Gastrocnemius medialis (tissue), 4 donors: ENCODE measurements around the gene MLIP. TPM values are rescaled to one million over a fixed set of nuclear protein-coding genes. Genes with fewer than 3 reads are reported as not detected.

Source experiments
- ATAC-seq, 2 donors: fragments of 150-250 bp; one replicate each; pipeline ENCODE4 v1.9.1; 2016
- DNase-seq, 2 donors: peaks; one replicate each; pipeline ENCODE4 v3.0.0-alpha.2; 2019
- H3K27ac ChIP-seq, 4 donors: fragments of 200-600 bp; sonication (generic); 1 replicate in 1 of 4; 2 replicates in 3 of 4; pipeline ENCODE4 v1.5.1; 2016 to 2018; ENCODE audit warnings: mild to moderate bottlenecking in 2 of 4, moderate library complexity in 1 of 4
- H3K27me3 ChIP-seq, 3 donors: fragments of 200-600 bp; sonication (generic) in 2 of 3; 1 replicate in 1 of 3; 2 replicates in 2 of 3; pipeline versions ENCODE4 v1.5.1 to v1.6.0; 2016 to 2019; ENCODE audit warnings: mild to moderate bottlenecking in 1 of 3, moderate library complexity in 1 of 3
- H3K36me3 ChIP-seq, 2 donors: fragments of 200-600 bp; sonication (generic) in 1 of 2; one replicate each; pipeline ENCODE4 v1.5.1; 2017 to 2018
- H3K4me1 ChIP-seq, 2 donors: fragments of 200-600 bp; sonication (generic) in 1 of 2; one replicate each; pipeline ENCODE4 v1.5.1; 2016 to 2017; ENCODE audit warnings: mild to moderate bottlenecking in 2 of 2
- H3K4me3 ChIP-seq, 4 donors: fragments of 200-600 bp; sonication (generic) in 3 of 4; 1 replicate in 1 of 4; 2 replicates in 3 of 4; pipeline ENCODE4 v1.5.1; 2016 to 2019; ENCODE audit warnings: mild to moderate bottlenecking in 2 of 4
- H3K9me3 ChIP-seq, 3 donors: fragments of 200-600 bp; sonication (generic) in 2 of 3; 1 replicate in 1 of 3; 2 replicates in 2 of 3; pipeline ENCODE4 v1.5.1; 2016 to 2019
- POLR2A ChIP-seq, 2 donors: fragments of 450-650 bp; IDR thresholded peaks; one replicate each; pipeline ENCODE4 v1.6.1; 2017; ENCODE audit warnings: antibody characterized with exemption in 2 of 2, mild to moderate bottlenecking in 2 of 2, moderate library complexity in 2 of 2
- in situ Hi-C, 4 donors: fragments of 200-750 bp; cut with MboI; loops; one replicate each; pipeline versions ENCODE4 v1.15.0 to v1.8.0; 2017; ENCODE audit warnings: low sequenced_read_pairs in 4 of 4
- intact Hi-C: fragments of 100-400 bp; cut with DNase I; formaldehyde crosslinking; loops from one replicate; pipeline ENCODE4 v1.15.1; 2023; ENCODE audit warnings: low total_unique reads
- total RNA-seq, 4 donors: library from RNA; depleted of rRNA; stranded (reverse); fragments of >200 nt; gene quantifications; one replicate each; pipeline versions ENCODE4 v1.1.0 to v1.2.3, GENCODE V29; 2016
- TF ChIP-seq, protein P1 (sequence below), 5 experiments: fragments of 450-650 bp in 3 of 5; fragments of 200-600 bp in 2 of 5; sonication (generic) in 2 of 5; IDR thresholded peaks in 4 of 5; conservative IDR thresholded peaks in 1 of 5; 1 replicate in 4 of 5; 2 replicates in 1 of 5; pipeline ENCODE4 v1.5.1; 2016 to 2019; ENCODE audit warnings: antibody characterized with exemption in 5 of 5, mild to moderate bottlenecking in 3 of 5, moderate library complexity in 3 of 5

The MLIP gene
- total RNA-seq, 4 donors from 2014 or later = 130 to 200 (median 160) TPM

DNA sequence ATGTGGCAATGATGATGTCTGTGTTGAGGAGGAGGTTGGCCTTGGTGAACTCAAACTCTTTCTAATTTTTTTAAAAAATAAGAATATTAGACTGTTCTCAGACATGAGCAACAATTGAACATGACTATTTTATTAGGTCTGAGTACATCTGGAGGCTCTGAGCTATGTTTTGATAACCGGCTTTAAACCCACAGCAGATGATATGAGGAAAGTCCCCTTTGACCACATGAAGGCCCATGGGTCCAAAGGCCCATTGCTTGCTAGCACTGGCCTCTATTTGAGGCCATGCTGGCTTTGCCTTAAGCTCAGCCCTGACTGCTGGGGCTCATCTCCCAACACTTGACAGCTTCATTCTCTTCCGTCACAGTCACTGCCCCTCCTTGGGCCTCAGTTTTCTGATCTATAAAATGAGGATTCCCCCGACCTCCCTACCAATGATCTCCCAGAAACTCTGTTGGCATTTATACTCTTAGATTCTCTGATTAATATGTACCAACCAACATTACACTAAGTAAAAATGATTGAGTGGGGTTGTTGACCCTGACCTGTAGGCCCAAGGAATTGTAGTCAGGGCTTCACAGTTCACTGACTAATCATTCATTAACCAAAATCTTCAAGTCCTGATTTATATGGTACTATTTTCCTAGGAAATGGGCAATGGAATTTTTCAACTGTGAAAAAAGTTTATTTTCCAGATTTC is 173.1 kb downstream of the MLIP start:
- intact Hi-C loops (no loop called here), in situ Hi-C loops (no loop called here)
- Histone ChIP-seq H3K27me3 (no peaks in the 10 kb centered on the region), H3K4me3 (no peak overlapping the region), H3K4me1 (no peaks in the 10 kb centered on the region), H3K27ac (no peak overlapping the region), H3K9me3 (no peaks in the 10 kb centered on the region), H3K36me3 (no peaks in the 10 kb centered on the region)
- TF ChIP-seq, protein P1, sequence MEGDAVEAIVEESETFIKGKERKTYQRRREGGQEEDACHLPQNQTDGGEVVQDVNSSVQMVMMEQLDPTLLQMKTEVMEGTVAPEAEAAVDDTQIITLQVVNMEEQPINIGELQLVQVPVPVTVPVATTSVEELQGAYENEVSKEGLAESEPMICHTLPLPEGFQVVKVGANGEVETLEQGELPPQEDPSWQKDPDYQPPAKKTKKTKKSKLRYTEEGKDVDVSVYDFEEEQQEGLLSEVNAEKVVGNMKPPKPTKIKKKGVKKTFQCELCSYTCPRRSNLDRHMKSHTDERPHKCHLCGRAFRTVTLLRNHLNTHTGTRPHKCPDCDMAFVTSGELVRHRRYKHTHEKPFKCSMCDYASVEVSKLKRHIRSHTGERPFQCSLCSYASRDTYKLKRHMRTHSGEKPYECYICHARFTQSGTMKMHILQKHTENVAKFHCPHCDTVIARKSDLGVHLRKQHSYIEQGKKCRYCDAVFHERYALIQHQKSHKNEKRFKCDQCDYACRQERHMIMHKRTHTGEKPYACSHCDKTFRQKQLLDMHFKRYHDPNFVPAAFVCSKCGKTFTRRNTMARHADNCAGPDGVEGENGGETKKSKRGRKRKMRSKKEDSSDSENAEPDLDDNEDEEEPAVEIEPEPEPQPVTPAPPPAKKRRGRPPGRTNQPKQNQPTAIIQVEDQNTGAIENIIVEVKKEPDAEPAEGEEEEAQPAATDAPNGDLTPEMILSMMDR (IDR thresholded peaks at IDR 0.05 in 4 of 5, conservative IDR thresholded peaks at IDR 0.05 in 1 of 5) = no peak
- TF ChIP-seq POLR2A (IDR thresholded peaks at IDR 0.05) = no peak
- DNase-seq (no peak), ATAC-seq (no peak)

DNA sequence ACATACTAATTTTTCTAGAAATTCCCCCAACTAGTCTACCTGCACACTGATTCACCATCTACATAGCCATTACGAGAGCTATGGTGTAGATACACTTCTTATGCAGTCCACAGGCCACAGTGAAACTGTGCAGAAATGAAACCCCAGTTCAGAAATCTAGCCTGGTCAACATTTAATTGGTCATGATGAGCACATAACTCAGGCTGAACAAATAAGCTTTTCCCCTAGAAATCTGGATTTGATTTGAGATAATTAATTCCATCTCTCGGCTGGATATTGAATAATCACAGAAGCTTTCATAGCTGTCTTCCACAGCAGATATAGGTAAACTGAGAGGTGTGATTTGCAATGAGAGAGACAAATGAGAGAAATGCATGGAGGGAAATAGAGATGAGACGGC is 174.4 kb downstream of the MLIP start:
- no peaks in the 10 kb centered on the region for H3K4me1 ChIP-seq
- intact Hi-C loops (no loop called here), in situ Hi-C loops (no loop called here)
- H3K27me3 ChIP-seq = no peaks in the 10 kb centered on the region
- no peaks in the 10 kb centered on the region for H3K9me3 ChIP-seq
- no peak overlapping the region for H3K27ac ChIP-seq
- TF ChIP-seq, protein P1 (IDR thresholded peaks at IDR 0.05 in 4 of 5, conservative IDR thresholded peaks at IDR 0.05 in 1 of 5) = no peak
- TF ChIP-seq POLR2A (IDR thresholded peaks at IDR 0.05) = no peak
- DNase-seq (no peak), ATAC-seq (no peak)
- no peak overlapping the region for H3K4me3 ChIP-seq
- no peaks in the 10 kb centered on the region for H3K36me3 ChIP-seq

DNA sequence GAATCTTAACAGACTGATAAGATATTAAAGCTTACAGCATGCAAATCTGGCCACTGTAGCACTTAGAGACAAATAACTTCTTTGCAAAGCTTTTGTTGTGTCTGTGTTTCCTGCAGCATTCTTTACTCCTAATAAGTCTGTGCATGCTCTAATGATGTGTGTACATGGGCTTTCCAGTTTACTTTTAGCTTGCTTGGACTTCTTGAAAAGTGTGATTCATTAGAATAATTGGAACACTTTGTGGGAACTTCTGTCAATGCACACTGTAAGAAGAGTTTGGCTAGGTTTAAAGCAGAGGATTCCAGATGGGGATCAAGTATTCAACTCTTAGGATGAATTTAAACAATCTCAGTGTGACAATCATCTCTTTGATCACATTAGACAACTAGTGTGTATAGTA is 174.9 kb downstream of the MLIP start:
- H3K4me1 ChIP-seq = no peaks in the 10 kb centered on the region
- no peaks in the 10 kb centered on the region for H3K36me3 ChIP-seq
- no peak overlapping the region for H3K27ac ChIP-seq
- H3K27me3 ChIP-seq = no peaks in the 10 kb centered on the region
- intact Hi-C loops (no loop called here), in situ Hi-C loops (no loop called here)
- no peak overlapping the region for H3K4me3 ChIP-seq
- DNase-seq (no peak), ATAC-seq (no peak)
- TF ChIP-seq, protein P1 (IDR thresholded peaks at IDR 0.05 in 4 of 5, conservative IDR thresholded peaks at IDR 0.05 in 1 of 5) = no peak
- TF ChIP-seq POLR2A (IDR thresholded peaks at IDR 0.05) = no peak
- no peaks in the 10 kb centered on the region for H3K9me3 ChIP-seq

DNA sequence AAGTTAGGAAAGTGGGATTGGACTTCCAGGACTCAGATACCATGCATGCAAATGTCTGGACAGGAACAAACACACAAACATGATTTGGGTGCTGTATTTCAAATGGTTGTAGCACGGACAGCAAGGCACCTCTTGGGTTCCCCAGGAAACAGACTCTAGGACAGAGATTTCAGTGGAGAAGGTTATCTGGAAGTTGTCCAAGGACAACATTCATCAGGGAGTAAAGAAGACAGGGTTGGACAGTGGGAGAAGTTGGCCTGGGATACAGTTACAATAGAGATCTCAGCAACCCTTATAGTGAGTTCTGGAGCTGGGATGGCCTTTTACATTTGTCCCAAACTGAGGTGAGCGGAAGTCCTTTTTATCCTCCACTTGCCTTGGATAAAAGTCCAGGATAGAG is 177.2 kb downstream of the MLIP start:
- ATAC-seq = no peak
- H3K4me1 ChIP-seq = no peaks in the 10 kb centered on the region
- no peaks in the 10 kb centered on the region for H3K9me3 ChIP-seq
- no peak overlapping the region for H3K27ac ChIP-seq
- no peak for DNase-seq
- TF ChIP-seq, protein P1 (IDR thresholded peaks at IDR 0.05 in 4 of 5, conservative IDR thresholded peaks at IDR 0.05 in 1 of 5) = no peak
- no peak for TF ChIP-seq POLR2A (IDR thresholded peaks at IDR 0.05)
- no peaks in the 10 kb centered on the region for H3K27me3 ChIP-seq
- no peaks in the 10 kb centered on the region for H3K36me3 ChIP-seq
- intact Hi-C loops (no loop called here), in situ Hi-C loops (no loop called here)
- no peak overlapping the region for H3K4me3 ChIP-seq

DNA sequence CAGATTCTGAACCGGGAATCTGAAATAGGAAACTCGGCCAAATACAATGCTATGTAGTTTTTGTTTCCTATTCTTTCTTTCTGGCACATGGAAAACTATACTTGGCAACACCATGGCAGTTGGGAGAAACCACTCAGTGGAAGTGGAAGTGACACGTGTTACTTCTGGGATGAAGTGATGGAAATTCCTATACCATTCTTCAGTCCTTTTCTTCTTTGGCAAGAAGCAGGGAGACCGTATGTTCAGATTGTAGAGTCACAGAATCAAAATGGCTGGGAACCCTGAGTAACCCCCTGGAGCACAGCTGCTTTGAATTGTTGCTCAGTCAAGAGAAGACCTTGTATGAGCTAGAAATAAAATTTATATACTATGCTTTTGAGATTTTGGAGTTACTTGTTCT is 178.2 kb downstream of the MLIP start:
- DNase-seq (no peak), ATAC-seq (no peak)
- intact Hi-C loops (no loop called here), in situ Hi-C loops (no loop called here)
- H3K4me3 ChIP-seq = no peak overlapping the region
- TF ChIP-seq POLR2A (IDR thresholded peaks at IDR 0.05) = no peak
- TF ChIP-seq, protein P1 (IDR thresholded peaks at IDR 0.05 in 4 of 5, conservative IDR thresholded peaks at IDR 0.05 in 1 of 5) = no peak
- no peaks in the 10 kb centered on the region for H3K36me3 ChIP-seq
- H3K27ac ChIP-seq = no peak overlapping the region
- no peaks in the 10 kb centered on the region for H3K4me1 ChIP-seq
- no peaks in the 10 kb centered on the region for H3K9me3 ChIP-seq
- H3K27me3 ChIP-seq = no peaks in the 10 kb centered on the region
